NB4 (cell line): ENCODE measurements around the gene ALB.
"Not testable (repeated sequence)": the region's sequence is repeated elsewhere in the genome, so short reads cannot be mapped to it uniquely, and the experiment has no call there.

Experiments used
- DNase-seq: peaks from one replicate; pipeline ENCODE4 v3.0.0; 2010; ENCODE audit warnings: low read depth
- H3K4me3 ChIP-seq: one replicate; pipeline ENCODE4 v1.5.1; 2011; ENCODE audit warnings: mild to moderate bottlenecking, low read depth, low read length, moderate library complexity
- MYC ChIP-seq: IDR thresholded peaks from 2 replicates; pipeline ENCODE4 v1.6.1; 2011; ENCODE audit warnings: low read depth, low read length
- POLR2A ChIP-seq: IDR thresholded peaks from 2 replicates; pipeline ENCODE4 v1.6.1; 2011; ENCODE audit warnings: mild to moderate bottlenecking; ENCODE audit not compliant: insufficient read length; ENCODE audit errors: extremely low read depth
- TF ChIP-seq, protein P1 (sequence below): IDR thresholded peaks from 2 replicates; pipeline ENCODE4 v1.6.1; 2011; ENCODE audit warnings: low read depth, low read length
- TF ChIP-seq, protein P2 (sequence below): IDR thresholded peaks from one replicate; pipeline ENCODE4 v1.5.1; 2012; ENCODE audit warnings: low read depth, low read length

ALB gene

DNA sequence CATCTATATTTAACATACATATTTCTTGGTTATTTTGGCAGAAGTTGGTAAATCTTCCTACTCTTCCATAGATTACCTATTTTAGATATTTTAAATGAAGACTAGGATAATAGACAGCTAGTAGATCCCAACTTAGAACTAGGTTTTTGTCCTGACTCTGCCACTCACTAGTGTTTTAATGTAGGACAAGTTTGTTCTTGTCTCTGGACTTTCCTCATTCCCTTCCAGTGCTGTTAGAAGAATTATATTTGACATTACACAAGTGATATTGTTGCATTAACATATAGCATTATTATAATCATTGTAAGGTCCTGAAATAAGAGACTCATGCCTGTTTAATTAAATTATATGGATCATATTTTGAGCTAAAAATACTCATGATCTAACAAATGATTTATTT, 24.1 kb upstream of the ALB start:
- DNase-seq, result no peak
- no peak overlapping the region for H3K4me3 ChIP-seq

DNA sequence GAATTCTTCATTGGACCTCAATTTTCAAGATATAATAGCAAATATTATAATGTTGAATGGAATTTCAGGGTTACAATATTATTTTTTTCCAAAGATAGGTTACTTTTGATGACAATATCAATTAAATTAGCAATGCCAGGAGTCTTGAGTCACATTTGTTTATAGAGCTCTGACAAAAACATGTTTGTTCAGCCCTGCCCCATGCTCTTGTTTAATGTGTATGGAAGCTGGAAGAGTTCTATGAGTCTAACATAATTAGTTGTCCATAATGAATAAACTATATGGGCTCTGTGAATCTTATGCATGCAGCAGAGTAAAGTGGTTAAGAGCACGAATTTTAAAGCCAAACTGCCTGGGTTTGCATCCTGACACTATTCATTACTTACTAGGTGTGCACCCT, 22.9 kb upstream of the ALB start:
- TF ChIP-seq MYC (no peak), POLR2A (no peak)
- TF ChIP-seq, protein P1, sequence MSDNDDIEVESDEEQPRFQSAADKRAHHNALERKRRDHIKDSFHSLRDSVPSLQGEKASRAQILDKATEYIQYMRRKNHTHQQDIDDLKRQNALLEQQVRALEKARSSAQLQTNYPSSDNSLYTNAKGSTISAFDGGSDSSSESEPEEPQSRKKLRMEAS, result no peak
- TF ChIP-seq, protein P2, sequence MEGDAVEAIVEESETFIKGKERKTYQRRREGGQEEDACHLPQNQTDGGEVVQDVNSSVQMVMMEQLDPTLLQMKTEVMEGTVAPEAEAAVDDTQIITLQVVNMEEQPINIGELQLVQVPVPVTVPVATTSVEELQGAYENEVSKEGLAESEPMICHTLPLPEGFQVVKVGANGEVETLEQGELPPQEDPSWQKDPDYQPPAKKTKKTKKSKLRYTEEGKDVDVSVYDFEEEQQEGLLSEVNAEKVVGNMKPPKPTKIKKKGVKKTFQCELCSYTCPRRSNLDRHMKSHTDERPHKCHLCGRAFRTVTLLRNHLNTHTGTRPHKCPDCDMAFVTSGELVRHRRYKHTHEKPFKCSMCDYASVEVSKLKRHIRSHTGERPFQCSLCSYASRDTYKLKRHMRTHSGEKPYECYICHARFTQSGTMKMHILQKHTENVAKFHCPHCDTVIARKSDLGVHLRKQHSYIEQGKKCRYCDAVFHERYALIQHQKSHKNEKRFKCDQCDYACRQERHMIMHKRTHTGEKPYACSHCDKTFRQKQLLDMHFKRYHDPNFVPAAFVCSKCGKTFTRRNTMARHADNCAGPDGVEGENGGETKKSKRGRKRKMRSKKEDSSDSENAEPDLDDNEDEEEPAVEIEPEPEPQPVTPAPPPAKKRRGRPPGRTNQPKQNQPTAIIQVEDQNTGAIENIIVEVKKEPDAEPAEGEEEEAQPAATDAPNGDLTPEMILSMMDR, result no peak
- no peak overlapping the region for H3K4me3 ChIP-seq
- no peak for DNase-seq

More for the DNA sequence above, 24.1 kb upstream of the ALB start:
- TF ChIP-seq, protein P2, result no peak
- TF ChIP-seq, protein P1, result no peak
- TF ChIP-seq MYC (no peak), POLR2A (no peak)

DNA sequence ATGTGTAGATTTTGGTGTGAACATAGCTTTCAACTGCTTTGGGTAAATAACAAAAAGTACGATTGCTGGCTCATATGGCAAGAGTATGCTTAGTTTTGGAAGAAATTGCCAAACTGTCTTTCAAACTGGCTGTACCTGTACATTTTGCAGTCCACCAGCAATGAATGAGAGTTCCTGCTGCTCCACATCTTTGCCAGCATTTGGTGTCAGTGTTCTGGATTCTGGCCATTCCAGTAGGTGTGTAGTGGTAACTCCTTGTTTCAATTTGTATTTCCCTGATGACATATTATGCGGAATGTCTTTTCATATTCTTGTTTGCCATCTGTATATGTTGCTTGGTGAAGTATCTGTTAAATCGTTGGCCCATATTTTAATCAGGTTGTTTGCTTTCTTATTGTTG, 20.6 kb upstream of the ALB start:
- TF ChIP-seq, protein P1, result no peak
- TF ChIP-seq, protein P2, result no peak
- no peak for TF ChIP-seq MYC
- TF ChIP-seq POLR2A, result no peak
- no peak for DNase-seq
- no peak overlapping the region for H3K4me3 ChIP-seq

DNA sequence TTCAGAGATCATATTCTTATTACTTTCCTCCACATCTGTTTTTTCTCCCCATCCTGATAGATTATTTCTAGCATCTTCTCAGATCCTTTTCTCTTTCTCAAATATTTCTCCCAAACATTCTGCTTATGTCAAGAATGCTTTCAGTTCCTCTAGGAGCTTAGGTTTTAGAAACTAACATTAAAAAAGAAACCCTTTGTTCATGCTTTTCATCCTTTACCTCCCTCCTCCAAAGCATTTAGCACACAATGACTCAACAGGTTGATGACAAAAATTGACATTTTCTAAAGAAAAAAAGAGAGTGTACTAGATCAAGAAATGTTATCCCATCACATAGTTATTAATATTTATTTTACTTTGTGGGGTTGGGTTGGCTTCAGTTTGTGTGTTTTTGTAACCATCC, 16.5 kb upstream of the ALB start:
- no peak for DNase-seq
- no peak overlapping the region for H3K4me3 ChIP-seq
- no peak for TF ChIP-seq MYC
- TF ChIP-seq, protein P2, result no peak
- TF ChIP-seq, protein P1, result no peak
- no peak for TF ChIP-seq POLR2A

DNA sequence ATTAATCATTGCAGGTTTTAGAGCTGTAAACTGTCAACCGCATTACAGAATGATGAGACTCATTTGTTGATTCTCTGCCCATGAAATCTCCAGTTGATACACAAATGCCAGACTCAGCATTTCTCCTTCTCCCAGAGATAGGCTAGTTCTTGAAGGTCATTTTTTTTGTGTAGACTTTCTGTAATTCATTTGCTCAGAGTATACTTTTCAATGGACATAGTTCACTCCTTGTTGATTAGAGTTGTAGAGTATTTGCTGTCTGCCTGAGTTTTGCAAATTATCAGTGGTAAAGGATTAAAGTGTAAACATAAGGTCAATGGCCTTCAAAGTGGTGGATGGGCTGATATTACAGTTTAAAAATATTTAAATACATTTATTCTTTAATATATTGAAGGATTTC, 15.2 kb upstream of the ALB start:
- TF ChIP-seq MYC (no peak), POLR2A (no peak)
- TF ChIP-seq, protein P2, result no peak
- TF ChIP-seq, protein P1, result no peak
- no peak for DNase-seq
- H3K4me3 ChIP-seq, result no peak overlapping the region

DNA sequence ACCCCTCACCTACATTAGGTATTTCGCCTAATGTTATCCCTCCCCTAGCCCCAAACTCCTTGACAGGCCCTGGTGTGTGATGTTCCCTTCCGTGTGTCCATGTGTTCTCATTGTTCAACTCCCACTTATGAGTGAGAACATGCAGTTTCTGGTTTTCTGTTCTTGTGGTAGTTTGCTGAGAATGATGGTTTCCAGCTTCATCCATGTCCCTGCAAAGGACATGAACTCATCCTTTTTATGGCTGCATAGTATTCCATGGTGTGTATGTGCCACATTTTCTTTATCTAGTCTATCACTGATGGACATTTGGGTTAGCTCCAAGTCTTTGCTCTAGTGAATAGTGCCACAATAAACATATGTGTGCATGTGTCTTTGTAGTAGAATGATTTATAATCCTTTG, 14.4 kb upstream of the ALB start:
- H3K4me3 ChIP-seq, DNase-seq: not testable (repeated sequence)

DNA sequence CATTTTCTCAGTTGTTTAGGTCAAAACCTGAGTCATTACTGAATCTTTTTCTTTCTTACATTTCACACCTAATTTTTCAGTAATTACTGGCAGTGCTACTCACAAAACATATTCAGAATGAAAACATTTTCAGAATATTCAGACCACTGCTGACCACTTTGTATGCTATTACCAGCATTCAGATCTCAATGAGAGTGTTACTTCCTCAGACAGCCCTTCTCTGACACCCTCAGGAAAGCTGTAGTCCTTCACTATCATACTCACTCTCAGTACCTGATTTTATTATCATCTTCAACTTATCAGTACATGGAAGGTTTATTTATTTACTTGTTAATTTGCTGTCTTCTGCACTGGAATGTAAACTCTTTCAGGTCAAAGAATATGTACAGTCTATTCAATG, 12.3 kb upstream of the ALB start:
- TF ChIP-seq MYC (no peak), POLR2A (no peak)
- TF ChIP-seq, protein P2, result no peak
- TF ChIP-seq, protein P1, result no peak
- no peak overlapping the region for H3K4me3 ChIP-seq
- no peak for DNase-seq
